ENCODE results near the gene KMT2B.

The KMT2B gene

DNA sequence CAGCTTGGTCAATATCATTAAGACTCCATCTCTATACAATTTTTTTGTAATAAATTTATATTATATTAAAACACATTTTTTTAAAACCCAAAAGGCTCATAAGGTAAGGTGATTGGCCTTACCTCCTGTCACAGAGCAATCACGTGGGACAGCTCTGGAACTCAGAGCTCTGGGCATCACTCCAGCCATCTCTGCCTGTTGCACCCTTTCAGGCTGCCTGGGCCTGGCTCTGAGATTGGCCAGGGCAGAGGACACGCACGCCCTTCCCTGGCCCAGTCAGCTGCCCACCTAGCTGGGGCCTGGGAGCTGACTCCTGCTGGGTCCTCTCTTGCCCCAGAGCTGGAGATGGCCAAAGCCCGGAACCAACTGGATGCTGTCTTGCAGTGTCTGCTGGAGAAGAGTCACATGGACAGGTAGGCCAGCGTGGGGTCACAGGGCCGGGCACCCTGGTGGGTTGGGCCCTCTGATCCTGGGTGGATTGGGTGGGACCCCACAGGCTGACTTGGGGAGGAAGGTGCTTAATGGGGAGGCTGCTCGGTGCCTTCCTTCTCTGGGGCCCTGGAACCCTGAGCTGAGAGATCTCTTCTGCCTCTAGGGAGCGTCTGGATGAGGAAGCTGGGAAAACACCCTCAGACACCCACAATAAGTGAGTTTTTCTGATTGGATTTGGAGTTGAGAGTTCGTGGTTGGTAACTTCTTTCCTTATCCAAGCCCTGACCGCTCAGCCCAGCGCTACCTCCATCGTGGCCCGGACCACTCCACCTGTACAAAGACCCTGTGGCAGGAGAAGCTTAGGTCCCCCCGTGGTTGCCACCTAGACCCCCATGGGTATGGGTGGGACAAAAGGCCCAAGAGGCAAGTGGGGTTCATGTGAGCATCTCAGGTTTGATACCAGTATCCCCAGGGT, 34.3 kb downstream of the KMT2B start:
- Histone ChIP-seq H3F3A (ENCODE audit: insufficient read depth, low read length) (peaks cover 2% of the 10 kb centered on the region; the same call in 1 of the 2 replicates), H3K36me3 (replicated peaks; ENCODE audit: insufficient read depth, low read length) (no peaks in the 10 kb centered on the region), H3K9me3 (replicated peaks; ENCODE audit: insufficient read depth, low read length) (no peaks in the 10 kb centered on the region), H3K79me2 (ENCODE audit: low read length) (peaks cover 16% of the 10 kb centered on the region), H4K20me1 (ENCODE audit: insufficient read depth, low read length) (no peaks in the 10 kb centered on the region), H3K4me3 (ENCODE audit: low read length) (no peak overlapping the region), H3K4me1 (ENCODE audit: low read length) (peaks cover 6% of the 10 kb centered on the region; the same call in 1 of the 2 replicates), H3K9me2 (replicated peaks; ENCODE audit: insufficient read depth, low read length) (no peaks in the 10 kb centered on the region), H3K4me2 (ENCODE audit: low read depth, low read length) (no peak overlapping the region), H3K9ac (ENCODE audit: low read length) (no peak overlapping the region), H3K27ac (ENCODE audit: low read length) (no peak overlapping the region), H2AFZ (ENCODE audit: low read length) (no peak overlapping the region), H3K27me3 (replicated peaks; ENCODE audit: insufficient read depth, low read length) (no peaks in the 10 kb centered on the region)
- TF ChIP-seq, protein P1, sequence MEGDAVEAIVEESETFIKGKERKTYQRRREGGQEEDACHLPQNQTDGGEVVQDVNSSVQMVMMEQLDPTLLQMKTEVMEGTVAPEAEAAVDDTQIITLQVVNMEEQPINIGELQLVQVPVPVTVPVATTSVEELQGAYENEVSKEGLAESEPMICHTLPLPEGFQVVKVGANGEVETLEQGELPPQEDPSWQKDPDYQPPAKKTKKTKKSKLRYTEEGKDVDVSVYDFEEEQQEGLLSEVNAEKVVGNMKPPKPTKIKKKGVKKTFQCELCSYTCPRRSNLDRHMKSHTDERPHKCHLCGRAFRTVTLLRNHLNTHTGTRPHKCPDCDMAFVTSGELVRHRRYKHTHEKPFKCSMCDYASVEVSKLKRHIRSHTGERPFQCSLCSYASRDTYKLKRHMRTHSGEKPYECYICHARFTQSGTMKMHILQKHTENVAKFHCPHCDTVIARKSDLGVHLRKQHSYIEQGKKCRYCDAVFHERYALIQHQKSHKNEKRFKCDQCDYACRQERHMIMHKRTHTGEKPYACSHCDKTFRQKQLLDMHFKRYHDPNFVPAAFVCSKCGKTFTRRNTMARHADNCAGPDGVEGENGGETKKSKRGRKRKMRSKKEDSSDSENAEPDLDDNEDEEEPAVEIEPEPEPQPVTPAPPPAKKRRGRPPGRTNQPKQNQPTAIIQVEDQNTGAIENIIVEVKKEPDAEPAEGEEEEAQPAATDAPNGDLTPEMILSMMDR (IDR thresholded peaks at IDR 0.05; ENCODE audit: low read length) = no peak
- TF ChIP-seq EZH2phosphoT487 (IDR thresholded peaks at IDR 0.05; ENCODE audit: low read length) (no peak), EZH2 (optimal IDR thresholded peaks at IDR 0.05; ENCODE audit: low read depth, low read length) (no peak)
- no peak for DNase-seq

DNA sequence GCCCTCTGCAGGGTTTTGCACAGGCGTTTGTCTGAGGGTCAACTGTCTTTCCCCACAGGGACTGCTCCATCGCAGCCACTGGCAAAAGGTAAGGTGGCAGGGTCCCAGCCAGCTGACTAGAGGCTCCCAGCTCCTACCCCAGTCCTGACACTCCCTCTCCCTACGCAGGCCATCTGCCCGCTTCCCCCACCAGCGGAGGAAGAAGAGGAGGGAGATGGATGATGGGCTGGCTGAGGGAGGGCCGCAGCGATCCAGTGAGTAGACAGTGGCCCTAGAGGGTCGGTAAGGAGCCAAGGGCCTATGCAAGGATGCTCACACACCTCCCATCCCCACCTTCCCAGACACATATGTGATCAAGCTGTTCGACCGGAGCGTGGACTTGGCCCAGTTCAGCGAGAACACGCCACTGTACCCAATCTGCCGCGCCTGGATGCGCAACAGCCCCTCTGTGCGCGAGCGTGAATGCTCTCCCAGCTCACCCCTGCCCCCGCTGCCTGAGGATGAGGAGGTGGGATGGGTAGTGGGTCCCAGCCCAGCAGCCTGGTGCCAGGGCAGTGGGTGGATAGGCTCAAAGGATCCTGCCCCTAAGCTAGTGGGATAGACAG, 35.0 kb downstream of the KMT2B start:
- DNase-seq = no peak
- H3K27me3 ChIP-seq (replicated peaks; ENCODE audit: insufficient read depth, low read length) = no peaks in the 10 kb centered on the region
- no peaks in the 10 kb centered on the region for H3K36me3 ChIP-seq (replicated peaks; ENCODE audit: insufficient read depth, low read length)
- H3K27ac ChIP-seq (ENCODE audit: low read length) = no peak overlapping the region
- no peak overlapping the region for H3K4me3 ChIP-seq (ENCODE audit: low read length)
- TF ChIP-seq EZH2phosphoT487 (IDR thresholded peaks at IDR 0.05; ENCODE audit: low read length) (no peak), EZH2 (optimal IDR thresholded peaks at IDR 0.05; ENCODE audit: low read depth, low read length) (no peak)
- TF ChIP-seq, protein P1 (IDR thresholded peaks at IDR 0.05; ENCODE audit: low read length) = no peak
- H3K9ac ChIP-seq (ENCODE audit: low read length) = no peak overlapping the region
- no peaks in the 10 kb centered on the region for H4K20me1 ChIP-seq (ENCODE audit: insufficient read depth, low read length)
- peaks cover 8% of the 10 kb centered on the region; the same call in 1 of the 2 replicates for H3K4me1 ChIP-seq (ENCODE audit: low read length)
- H3K4me2 ChIP-seq (ENCODE audit: low read depth, low read length) = no peak overlapping the region
- no peaks in the 10 kb centered on the region for H3K9me3 ChIP-seq (replicated peaks; ENCODE audit: insufficient read depth, low read length)
- H3F3A ChIP-seq (ENCODE audit: insufficient read depth, low read length) = peaks cover 4% of the 10 kb centered on the region; the same call in 1 of the 2 replicates
- H2AFZ ChIP-seq (ENCODE audit: low read length) = no peak overlapping the region
- no peaks in the 10 kb centered on the region for H3K9me2 ChIP-seq (replicated peaks; ENCODE audit: insufficient read depth, low read length)
- peaks cover 11% of the 10 kb centered on the region for H3K79me2 ChIP-seq (ENCODE audit: low read length)

DNA sequence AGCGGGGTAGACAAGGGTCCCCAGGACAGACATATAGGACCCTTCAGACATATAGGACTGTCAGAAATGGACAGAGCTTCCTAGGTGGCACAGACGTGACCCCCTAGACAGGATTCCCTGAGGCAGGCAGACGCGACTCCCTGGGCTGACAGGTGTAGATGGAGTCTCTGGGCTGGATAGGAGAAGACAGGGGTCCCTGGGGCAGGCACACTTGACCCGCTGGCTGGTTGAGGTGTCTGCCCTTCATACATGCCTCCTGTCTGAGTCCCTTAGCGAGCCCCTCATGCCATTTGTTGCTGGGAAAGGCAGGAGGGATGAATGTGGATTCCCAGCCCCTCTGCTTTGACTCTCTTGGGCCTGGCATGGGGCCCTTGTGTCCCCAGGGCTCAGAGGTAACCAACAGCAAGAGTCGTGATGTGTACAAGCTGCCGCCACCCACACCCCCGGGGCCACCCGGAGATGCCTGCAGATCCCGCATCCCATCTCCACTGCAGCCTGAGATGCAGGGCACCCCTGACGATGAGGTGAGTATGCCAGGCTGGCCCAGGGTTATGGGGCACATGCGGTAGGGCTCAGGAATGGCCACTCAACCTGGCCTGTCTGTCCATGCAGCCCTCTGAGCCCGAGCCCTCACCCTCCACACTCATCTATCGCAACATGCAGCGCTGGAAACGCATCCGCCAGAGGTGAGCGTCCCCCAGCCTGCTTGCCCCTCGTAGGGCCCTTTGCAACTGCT, 36.0 kb downstream of the KMT2B start:
- Histone ChIP-seq H3F3A (ENCODE audit: insufficient read depth, low read length) (peaks cover 4% of the 10 kb centered on the region; the same call in 1 of the 2 replicates), H3K79me2 (ENCODE audit: low read length) (peaks cover 12% of the 10 kb centered on the region), H2AFZ (ENCODE audit: low read length) (no peak overlapping the region), H3K27ac (ENCODE audit: low read length) (no peak overlapping the region), H3K27me3 (replicated peaks; ENCODE audit: insufficient read depth, low read length) (no peaks in the 10 kb centered on the region), H3K4me1 (ENCODE audit: low read length) (peaks cover 8% of the 10 kb centered on the region; the same call in 1 of the 2 replicates), H4K20me1 (ENCODE audit: insufficient read depth, low read length) (no peaks in the 10 kb centered on the region), H3K9ac (ENCODE audit: low read length) (no peak overlapping the region), H3K9me2 (replicated peaks; ENCODE audit: insufficient read depth, low read length) (no peaks in the 10 kb centered on the region), H3K4me2 (ENCODE audit: low read depth, low read length) (no peak overlapping the region), H3K9me3 (replicated peaks; ENCODE audit: insufficient read depth, low read length) (no peaks in the 10 kb centered on the region), H3K4me3 (ENCODE audit: low read length) (no peak overlapping the region), H3K36me3 (replicated peaks; ENCODE audit: insufficient read depth, low read length) (no peaks in the 10 kb centered on the region)
- no peak for DNase-seq
- TF ChIP-seq EZH2 (optimal IDR thresholded peaks at IDR 0.05; ENCODE audit: low read depth, low read length) (no peak), EZH2phosphoT487 (IDR thresholded peaks at IDR 0.05; ENCODE audit: low read length) (no peak)
